ENCODE measurements around the gene PCSK2.
"Not testable (repeated sequence)": the region's sequence is repeated elsewhere in the genome, so short reads cannot be mapped to it uniquely, and the experiment has no call there.

PCSK2 gene

DNA sequence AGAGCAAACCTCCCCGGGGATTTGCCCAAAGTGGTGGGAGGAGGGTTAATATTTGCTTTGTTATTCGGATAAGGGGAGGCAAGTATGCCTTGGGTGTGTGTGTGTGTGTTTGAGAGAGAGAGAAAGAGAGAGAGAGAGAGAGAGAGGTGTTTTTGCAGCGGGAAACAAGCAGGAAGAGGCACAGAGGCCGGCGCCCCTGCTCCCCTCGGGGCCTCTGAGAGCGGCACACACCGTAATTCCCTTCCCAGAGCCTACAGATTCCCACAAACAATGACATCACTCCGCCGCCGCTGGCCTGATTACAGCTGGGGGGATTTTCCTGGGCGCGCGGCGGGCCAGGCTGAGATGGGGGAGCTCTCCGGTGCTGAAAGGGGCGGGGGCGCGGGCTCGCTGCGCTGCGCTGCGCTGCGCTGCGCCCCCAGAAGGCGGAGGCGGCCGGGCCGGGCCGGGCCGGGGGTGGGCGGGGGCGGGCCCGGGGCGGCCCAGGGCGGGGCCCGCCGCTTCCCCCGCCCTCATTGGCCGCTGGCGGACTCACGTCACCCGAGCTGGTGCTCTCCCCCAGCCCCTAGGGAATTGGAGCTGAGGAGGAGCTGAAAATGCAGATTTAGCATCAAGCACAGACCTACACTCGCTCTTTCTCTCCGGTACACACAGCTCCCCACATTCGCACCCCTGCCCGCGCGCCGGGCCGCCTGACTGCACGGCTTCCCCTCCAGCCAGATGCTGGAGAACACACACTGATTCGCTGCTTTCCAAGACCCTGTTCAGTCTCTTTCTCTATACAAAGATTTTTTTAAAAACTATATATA is at the start of gene PCSK2:
Gene PCSK2 (plus strand): TSS at position 631 of the 809 bp plus-strand sequence. CDS start 266 bp downstream, outside the sequence.
- DNase-seq = no peak

- no peak for DNase-seq
Observed at GRCh38 chr20:17177341-17177740, 49.5 kb upstream of the PCSK2 start.

DNA sequence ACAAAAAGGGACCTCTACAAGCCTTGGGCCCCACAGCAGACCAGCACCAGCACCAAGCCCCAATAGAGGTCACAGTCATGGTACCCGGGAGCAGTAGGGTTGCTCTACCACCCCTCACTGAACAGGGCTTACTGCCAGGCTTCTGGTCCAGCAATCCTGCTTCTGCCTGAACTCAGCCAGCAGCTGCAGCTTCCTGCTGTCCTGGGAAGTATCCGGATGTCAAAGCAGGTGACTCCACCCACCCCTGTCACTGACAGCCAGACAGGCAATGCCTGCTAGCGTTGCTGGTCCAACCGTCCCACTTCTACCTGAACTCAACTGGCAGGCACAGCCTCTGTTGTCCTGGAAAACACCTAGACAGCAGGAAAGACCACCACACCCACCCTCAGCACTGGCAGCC is 47.0 kb upstream of the PCSK2 start:
- no peak for DNase-seq

DNA sequence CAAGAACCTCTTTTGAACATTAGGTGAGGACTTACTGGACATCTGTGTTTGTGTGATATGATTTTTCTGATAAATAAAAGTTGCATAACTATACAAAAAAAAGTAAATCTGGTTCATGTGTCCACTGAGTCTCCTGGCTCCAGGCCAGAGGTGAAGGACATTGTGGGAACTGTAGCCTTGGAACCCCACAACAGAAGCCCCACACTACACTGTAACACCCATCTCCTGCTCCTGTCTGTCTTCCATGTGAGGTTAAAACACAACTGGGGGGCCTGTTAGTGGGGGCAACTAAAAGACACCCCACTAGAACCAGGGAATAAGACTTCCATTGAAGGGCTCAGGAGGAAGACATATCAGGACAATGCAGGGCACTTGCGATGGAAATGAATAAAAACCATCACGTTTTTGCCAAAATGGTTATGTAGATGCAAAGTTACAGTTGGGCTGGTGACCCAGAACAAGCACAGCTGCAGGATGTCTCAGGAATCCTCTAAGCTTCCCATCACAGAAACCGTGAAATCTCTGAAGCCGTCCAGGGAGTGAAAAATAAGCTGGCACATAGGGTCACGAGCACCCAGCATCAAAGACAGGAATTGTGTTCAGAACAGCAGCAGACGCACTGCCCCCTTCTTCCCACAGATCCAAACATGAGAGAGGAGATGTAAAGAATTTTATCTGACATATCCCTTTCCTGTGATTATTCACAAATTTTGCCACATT is 36.7 kb upstream of the PCSK2 start:
- DNase-seq = no peak

DNA sequence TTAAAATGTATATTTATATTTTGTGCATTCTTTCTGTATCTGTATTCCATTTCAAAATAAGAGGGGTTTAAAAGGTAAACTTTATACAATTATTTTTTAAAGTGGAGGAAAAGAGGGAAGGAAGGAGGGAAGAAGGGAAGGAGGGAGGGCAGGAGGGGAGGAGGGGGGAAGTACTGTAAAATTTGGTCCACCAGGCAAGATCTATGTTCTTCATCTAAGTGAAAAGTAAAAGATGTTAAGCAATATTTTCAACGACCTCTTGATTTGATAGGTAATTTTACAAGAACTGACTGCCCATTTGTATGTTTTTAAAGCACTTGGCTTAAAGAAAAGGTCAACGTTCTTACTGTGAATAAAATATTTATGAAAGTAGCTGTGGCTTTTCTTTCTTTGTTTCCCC is 29.8 kb upstream of the PCSK2 start:
- DNase-seq = no peak

DNA sequence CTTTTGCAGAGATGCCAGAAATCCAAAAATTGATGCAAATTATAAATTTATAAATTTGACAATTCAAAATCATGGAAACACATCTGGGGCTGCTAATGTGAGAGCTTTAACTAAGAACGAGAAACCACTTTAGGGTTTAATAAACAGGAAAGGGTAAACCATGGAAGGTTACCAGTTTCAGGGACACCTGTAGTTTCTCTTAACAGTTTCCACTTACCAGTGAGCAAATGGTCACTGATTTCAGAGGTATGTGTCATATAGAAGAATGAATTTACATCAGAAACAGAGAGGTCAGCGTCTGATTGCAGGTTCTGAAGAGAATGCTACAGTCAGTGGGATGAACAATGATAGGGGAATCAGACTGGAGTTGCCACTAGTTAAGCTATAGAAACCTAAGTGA is 24.8 kb upstream of the PCSK2 start:
- DNase-seq = no peak

DNA sequence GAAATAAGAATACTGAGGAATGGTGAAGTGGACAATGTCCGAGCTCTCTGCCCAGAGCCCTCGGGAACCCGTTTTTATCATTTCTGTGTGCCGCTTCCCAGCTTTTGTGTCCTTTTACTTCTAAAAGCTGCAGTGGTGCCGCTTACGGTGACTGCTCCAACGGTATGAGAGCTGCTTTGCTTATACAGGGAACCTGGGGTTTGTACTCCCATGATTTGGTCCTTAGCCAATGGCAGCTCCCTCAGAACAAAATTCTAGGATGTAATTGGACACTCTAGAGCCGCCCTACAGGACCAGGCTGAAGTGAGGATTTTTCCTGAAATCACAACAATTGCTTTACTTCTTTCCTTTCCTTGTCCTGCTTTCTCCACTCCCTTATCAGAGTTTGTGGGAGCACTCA is 24.2 kb upstream of the PCSK2 start:
- DNase-seq = no peak

DNA sequence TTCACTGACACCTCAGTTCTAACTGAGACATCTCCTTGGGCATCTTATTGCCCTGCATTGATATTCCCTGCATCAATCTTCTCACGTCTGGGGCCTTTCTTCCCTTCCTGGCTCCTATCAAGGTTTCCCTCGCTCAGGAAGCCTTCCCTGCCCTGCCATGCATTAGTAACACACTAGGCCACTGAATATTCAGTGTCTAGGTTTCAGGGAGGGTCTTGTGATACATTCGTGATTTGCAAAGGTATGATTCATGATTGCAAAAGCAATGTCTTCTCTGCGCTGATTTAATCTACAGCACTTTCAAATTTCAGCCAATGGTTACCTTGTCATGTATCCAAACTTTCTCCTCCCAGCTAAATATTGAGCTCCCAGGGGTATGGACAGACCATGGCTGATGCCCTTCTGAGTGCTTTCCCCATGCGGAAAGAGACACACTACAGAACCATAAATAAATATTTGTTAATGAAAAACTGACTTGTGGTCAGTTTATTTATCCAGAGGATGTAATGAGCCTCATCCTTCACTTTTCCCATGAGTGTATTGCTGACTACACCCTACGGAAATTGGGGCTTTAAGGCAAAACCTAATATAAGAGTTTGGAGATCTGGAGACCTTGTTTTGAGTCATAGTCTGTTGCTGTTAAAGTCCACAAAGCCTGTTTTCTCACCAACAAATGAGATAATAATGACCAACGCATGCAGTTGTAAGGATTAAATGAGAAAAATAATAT is 21.6 kb upstream of the PCSK2 start:
- DNase-seq = no peak

- no peak for DNase-seq
Observed at GRCh38 chr20:17210387-17210786, 16.5 kb upstream of the PCSK2 start.

DNA sequence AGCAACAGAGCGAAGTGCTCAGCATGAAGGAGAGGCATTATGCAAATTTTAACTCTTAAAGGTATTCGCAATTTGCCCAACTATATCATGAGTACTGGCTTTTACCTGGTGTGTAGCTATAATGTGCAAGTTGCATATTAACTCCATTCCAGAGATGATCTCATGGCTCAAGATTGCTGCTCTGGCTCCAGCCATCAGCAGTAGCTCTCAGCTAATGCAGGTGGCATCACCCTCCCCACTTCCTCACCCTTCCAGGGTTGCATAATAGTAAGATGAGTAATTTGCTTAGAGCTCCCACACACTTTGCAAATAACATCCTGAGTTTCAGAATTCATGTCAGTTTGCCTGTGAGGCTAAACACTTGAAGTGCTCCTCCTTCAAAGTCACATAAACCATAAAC is 15.9 kb upstream of the PCSK2 start:
- DNase-seq = no peak

DNA sequence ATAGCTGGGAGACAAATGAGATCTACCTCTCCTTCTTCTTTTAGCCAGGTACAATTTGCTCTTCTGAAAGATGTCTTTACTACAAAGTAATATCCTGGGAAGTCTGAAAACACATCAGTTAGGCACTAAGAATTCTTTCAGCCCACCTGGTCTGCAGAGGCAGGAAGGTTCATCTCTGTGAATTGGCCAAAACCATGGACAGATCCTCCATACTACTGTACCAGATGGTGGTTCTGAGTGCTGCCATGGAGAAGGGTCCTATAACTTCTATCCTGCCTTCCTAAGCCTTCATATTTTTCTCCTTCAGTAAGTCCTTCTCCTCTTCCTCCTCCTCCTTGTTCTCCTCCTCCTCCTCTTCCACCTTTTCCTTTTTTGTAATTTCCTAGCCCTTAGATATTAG is 11.7 kb upstream of the PCSK2 start:
- no peak for DNase-seq

DNA sequence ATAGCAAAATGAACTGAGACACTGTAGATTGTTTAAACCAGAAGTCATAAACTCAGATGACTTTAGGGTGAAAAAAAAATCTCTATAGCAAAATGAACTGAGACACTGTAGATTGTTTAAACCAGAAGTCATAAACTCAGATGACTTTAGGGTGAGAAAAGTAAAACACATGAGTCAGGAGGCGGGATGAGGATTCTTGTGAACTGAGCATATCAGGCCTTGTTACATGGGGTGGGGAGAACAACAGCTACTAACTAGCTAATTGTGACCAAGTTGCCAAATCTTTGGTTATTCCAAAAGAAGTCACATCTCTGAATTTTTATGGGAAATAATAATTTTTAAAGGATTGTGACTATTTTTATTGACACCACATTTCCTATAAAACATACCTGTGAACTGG is 7.0 kb upstream of the PCSK2 start:
- DNase-seq = not testable (repeated sequence)

GRCh38 chr20:17223553-17223952 is 3.3 kb upstream of the PCSK2 start:
- DNase-seq = no peak

DNA sequence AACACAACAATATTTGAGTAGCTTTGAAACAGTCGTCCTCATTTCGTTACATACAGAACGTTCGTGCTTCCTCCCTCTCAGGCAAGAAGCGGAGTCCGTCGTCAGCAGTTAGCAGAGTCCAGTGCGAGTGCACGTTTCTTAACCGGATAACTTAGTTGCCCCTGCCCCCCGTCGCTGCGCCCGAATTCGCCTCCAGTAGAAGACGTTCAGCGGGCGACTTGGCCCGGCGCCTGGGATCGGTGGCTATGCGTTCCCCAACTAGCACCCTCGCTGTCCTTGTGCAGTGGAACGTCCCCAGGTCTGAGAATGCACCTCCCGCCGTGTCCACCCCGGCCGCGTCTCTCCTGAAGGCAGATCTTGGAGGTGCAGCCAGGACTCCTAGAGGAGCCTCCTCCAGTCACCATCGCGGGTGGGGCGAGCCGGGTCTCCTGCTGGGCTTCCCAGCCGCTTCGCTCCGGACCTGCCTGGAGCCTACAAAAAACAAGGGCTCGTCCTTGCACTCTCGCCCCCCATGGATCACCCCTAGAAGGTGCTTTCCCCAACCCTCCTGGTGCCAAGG is 910 bp upstream of the PCSK2 start:
- DNase-seq = no peak

- no peak for DNase-seq
Observed at GRCh38 chr20:17227219-17227575, 357 bp downstream of the PCSK2 start.

GRCh38 chr20:17227669-17228623 is 1.1 kb downstream of the PCSK2 start:
- DNase-seq = no peak

DNA sequence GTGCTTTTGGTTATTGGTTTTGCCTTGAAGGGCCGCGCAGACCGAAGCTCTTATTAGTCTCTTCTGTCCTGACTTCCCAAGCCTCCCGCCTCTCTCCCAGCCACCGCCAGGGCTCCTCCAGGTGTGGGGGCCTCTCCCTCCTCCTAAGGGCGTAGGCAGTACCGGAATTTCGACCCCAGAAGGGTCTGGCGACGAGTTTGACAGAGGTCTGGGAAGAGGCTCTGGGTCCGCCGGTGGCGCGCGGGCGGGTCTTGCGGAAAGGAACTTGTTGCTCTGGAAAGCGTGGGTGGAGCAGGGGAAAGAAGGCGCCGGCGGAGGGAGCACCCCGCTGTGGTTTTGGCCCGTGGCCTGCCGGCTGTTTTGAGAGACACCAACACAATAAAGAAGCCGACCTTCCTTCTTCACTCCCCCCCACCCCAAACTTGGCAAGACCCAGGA is 1.8 kb downstream of the PCSK2 start:
- DNase-seq = no peak

DNA sequence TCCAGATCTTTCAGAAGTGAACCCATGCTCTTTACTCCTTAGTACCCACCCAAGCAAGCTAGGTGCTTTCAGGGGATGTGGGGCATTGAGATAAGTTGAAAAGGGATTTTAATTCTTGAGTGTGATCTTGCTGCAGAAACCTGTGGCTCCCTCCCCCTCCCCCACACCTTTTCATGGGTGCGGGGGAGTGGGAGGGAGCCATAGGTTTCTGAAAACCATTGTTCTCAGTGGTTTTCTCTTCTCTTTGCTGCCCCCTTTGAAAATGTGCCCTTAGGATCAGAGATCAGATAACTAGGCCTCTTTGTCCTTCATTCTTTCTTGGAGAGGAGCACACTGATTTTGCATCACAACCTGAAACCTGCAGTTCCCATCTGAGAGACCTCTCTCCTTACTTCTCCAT is 2.4 kb downstream of the PCSK2 start:
- DNase-seq = no peak

- no peak for DNase-seq
Observed at GRCh38 chr20:17233626-17234025, 6.8 kb downstream of the PCSK2 start.

DNA sequence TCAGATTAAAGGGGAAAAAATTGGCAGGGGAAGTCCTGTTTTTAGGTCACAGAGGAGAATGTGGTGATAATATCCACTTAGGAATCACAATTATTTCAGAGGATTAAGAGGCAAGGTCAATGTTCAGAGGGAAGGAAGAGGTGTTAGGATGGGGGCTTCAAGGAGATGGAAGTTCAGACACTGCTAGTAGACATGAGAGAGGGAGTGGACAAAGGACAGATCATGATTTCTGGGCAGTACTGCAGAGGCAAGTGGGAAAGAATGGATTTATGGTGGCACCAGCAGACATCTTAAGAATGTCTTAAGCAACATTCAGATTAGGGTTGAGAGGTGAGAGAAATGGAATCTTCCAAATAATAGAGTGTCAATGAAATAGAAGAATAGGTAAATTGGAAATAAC is 9.9 kb downstream of the PCSK2 start:
- no peak for DNase-seq

DNA sequence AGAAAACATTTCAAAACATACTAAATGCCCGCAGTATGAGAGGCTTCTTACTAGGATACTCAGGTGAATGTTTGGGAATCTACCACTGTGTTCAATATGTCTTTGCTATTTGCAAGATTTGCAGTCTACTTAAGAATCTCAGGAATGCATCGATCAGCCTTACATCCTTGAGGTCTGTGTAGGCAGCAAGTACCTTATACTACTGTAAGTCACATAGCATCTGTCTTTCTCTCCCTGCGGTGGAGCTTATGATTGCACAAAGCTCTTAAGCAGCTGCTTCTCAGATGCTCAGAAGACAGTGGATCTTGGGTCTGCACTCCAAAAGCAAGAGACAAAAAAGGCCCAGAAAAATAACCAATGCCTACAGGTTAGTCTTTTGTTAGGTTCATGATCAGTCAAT is 21.4 kb downstream of the PCSK2 start:
- DNase-seq = no peak

DNA sequence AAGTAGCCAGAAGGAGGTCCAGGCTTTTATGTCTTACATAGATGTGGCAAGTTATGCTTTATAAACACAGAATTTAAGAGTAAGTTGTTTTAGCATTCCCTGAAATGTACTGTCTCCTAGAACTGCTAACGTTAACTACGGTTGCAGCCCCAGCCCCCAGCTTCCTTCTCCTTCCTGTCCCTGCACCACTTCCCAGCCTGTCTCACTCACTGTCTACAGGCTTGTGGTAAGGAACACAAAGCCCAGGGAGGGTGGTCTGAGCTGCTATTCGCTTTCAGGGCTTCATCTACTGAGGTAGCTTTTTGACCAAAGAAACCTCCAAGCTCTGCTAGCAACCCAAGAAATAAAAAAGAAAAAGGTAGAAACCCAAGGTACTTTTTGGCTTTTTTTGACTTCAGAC is 35.9 kb downstream of the PCSK2 start:
- DNase-seq = no peak

Measured in activated CD8-positive, alpha-beta memory T cell treated with anti-CD3 and anti-CD28 coated beads for 24 hours (primary cell).